ENCODE results near the gene ACTG1. TPM values are rescaled to one million over a fixed set of nuclear protein-coding genes. Genes with fewer than 3 reads are reported as not detected.

ACTG1 gene
- total and polyA plus RNA-seq, 2 of the 13 experiments (the other 11 are each of a cell fraction or from before 2014, with no cell fraction given), result 973 to 1,138 TPM

GRCh38 chr17:81526662-81527571 lies 14.3 kb upstream of the ACTG1 start:
- peaks cover 23% of the 10 kb centered on the region for H3K4me1 ChIP-seq (ENCODE audit: insufficient read depth, low read length)
- FAIRE-seq (no peak), ATAC-seq (peak; percentile 1; the same call in 1 of the 3 replicates), DNase-seq (ENCODE audit: low spot score) (no peak)
- ChIA-PET POLR2A (interaction anchor here (1.4 kb wide), 1 partner anchor 26 kb away, joined by 3 read pairs; the partner anchor contains the start of gene FAAP100), CTCF (ENCODE audit: low intra/inter-chr PET ratio, low total read pairs) (no interaction called here)
- no peak overlapping the region for H2AFZ ChIP-seq (ENCODE audit: low read length)
- peaks cover 5% of the 10 kb centered on the region; the same call in 1 of the 2 replicates for H4K20me1 ChIP-seq (ENCODE audit: insufficient read depth, low read length)
- TF ChIP-seq FLYWCH1 (CRISPR knock-in tag; IDR thresholded peaks at IDR 0.05) (no peak), ZNF510 (CRISPR knock-in tag; IDR thresholded peaks at IDR 0.05; ENCODE audit: low read depth) (no peak), ZFP36 (IDR thresholded peaks at IDR 0.05; ENCODE audit: borderline replicate concordance, low read depth, low read length, partially characterized antibody) (no peak), ONECUT2 (CRISPR knock-in tag; IDR thresholded peaks at IDR 0.05) (no peak), ETV6 (CRISPR knock-in tag; conservative IDR thresholded peaks at IDR 0.05) (no peak)
- TF ChIP-seq, protein P1, sequence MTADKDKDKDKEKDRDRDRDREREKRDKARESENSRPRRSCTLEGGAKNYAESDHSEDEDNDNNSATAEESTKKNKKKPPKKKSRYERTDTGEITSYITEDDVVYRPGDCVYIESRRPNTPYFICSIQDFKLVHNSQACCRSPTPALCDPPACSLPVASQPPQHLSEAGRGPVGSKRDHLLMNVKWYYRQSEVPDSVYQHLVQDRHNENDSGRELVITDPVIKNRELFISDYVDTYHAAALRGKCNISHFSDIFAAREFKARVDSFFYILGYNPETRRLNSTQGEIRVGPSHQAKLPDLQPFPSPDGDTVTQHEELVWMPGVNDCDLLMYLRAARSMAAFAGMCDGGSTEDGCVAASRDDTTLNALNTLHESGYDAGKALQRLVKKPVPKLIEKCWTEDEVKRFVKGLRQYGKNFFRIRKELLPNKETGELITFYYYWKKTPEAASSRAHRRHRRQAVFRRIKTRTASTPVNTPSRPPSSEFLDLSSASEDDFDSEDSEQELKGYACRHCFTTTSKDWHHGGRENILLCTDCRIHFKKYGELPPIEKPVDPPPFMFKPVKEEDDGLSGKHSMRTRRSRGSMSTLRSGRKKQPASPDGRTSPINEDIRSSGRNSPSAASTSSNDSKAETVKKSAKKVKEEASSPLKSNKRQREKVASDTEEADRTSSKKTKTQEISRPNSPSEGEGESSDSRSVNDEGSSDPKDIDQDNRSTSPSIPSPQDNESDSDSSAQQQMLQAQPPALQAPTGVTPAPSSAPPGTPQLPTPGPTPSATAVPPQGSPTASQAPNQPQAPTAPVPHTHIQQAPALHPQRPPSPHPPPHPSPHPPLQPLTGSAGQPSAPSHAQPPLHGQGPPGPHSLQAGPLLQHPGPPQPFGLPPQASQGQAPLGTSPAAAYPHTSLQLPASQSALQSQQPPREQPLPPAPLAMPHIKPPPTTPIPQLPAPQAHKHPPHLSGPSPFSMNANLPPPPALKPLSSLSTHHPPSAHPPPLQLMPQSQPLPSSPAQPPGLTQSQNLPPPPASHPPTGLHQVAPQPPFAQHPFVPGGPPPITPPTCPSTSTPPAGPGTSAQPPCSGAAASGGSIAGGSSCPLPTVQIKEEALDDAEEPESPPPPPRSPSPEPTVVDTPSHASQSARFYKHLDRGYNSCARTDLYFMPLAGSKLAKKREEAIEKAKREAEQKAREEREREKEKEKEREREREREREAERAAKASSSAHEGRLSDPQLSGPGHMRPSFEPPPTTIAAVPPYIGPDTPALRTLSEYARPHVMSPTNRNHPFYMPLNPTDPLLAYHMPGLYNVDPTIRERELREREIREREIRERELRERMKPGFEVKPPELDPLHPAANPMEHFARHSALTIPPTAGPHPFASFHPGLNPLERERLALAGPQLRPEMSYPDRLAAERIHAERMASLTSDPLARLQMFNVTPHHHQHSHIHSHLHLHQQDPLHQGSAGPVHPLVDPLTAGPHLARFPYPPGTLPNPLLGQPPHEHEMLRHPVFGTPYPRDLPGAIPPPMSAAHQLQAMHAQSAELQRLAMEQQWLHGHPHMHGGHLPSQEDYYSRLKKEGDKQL (CRISPR knock-in tag; IDR thresholded peaks at IDR 0.05; ENCODE audit: low read depth), result no peak
- TF ChIP-seq, protein P2, sequence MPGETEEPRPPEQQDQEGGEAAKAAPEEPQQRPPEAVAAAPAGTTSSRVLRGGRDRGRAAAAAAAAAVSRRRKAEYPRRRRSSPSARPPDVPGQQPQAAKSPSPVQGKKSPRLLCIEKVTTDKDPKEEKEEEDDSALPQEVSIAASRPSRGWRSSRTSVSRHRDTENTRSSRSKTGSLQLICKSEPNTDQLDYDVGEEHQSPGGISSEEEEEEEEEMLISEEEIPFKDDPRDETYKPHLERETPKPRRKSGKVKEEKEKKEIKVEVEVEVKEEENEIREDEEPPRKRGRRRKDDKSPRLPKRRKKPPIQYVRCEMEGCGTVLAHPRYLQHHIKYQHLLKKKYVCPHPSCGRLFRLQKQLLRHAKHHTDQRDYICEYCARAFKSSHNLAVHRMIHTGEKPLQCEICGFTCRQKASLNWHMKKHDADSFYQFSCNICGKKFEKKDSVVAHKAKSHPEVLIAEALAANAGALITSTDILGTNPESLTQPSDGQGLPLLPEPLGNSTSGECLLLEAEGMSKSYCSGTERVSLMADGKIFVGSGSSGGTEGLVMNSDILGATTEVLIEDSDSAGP (CRISPR knock-in tag; IDR thresholded peaks at IDR 0.05; ENCODE audit: borderline replicate concordance), result no peak
- TF ChIP-seq, protein P3, sequence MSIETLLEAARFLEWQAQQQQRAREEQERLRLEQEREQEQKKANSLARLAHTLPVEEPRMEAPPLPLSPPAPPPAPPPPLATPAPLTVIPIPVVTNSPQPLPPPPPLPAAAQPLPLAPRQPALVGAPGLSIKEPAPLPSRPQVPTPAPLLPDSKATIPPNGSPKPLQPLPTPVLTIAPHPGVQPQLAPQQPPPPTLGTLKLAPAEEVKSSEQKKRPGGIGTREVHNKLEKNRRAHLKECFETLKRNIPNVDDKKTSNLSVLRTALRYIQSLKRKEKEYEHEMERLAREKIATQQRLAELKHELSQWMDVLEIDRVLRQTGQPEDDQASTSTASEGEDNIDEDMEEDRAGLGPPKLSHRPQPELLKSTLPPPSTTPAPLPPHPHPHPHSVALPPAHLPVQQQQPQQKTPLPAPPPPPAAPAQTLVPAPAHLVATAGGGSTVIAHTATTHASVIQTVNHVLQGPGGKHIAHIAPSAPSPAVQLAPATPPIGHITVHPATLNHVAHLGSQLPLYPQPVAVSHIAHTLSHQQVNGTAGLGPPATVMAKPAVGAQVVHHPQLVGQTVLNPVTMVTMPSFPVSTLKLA (IDR thresholded peaks at IDR 0.05), result no peak
- BruUV-seq (replicated peaks), result no TSS peak
- intact Hi-C loops (cut with micrococcal nuclease; ENCODE audit: unreplicated experiment), result no loop called here
- H3K79me2 ChIP-seq (ENCODE audit: insufficient read depth, low read length), result no peaks in the 10 kb centered on the region
- no peak overlapping the region for H3K27ac ChIP-seq (ENCODE audit: extremely low read length, insufficient read depth, low read length)
- no peak overlapping the region for H3K4me3 ChIP-seq (replicated peaks in 1 of 3; ENCODE audit: insufficient read depth in 1 of 3, low read depth in 2 of 3, low read length in 3 of 3)
- H3K27me3 ChIP-seq (ENCODE audit: control insufficient read depth in 1 of 2, insufficient read depth in 2 of 2, low read length in 2 of 2), result peaks cover 19 to 76% of the 10 kb centered on the region in 2 experiments
- 61% methylated on average over 18 of the region's 21 CpGs for WGBS (ENCODE audit: low lambda C conversion rate)
- H3K9ac ChIP-seq (ENCODE audit: insufficient read depth, low read depth, low read length), result no peak overlapping the region
- peaks cover 11% of the 10 kb centered on the region; the same call in 1 of the 2 replicates for H3K9me3 ChIP-seq (ENCODE audit: low read length)
- in situ Hi-C loops (cut with HindIII; ENCODE audit: extremely low pct_ligation_motif_present, low pct_unique_long_range_greater_than_20kb), result no loop called here
- no peak overlapping the region for H3K4me2 ChIP-seq (ENCODE audit: low read depth, low read length)
- no peaks in the 10 kb centered on the region for H3K36me3 ChIP-seq (replicated peaks in 1 of 2; ENCODE audit: control insufficient read depth in 1 of 2, insufficient read depth in 2 of 2, low read length in 2 of 2)
